DND-41 (cell line): ENCODE data around the gene GABRR3.

Experiments used
- ATAC-seq: fragments of 200-7000 bp; cut with Tn5 transposase; 3 replicates; pipeline ENCODE4 v1.9.1; 2021; ENCODE audit warnings: low read depth; ENCODE audit not compliant: insufficient read depth
- DNase-seq: peaks from one replicate; pipeline ENCODE4 v3.0.0-alpha.2; 2020
- H2AFZ ChIP-seq: 2 replicates; pipeline ENCODE4 v1.6.0; 2012; ENCODE audit warnings: low read depth, low read length
- H3K27ac ChIP-seq: 2 replicates; pipeline ENCODE4 v1.5.1; 2012; ENCODE audit warnings: low read length, inconsistent platforms
- H3K27me3 ChIP-seq: fragments of 200-600 bp; sonication (generic); 2 replicates; pipeline ENCODE4 v1.6.0; 2012; ENCODE audit warnings: low read length, mild to moderate bottlenecking, inconsistent platforms; ENCODE audit not compliant: insufficient read depth, poor library complexity
- H3K36me3 ChIP-seq: 2 replicates; pipeline ENCODE4 v1.5.1; 2012; ENCODE audit warnings: low read length, inconsistent platforms; ENCODE audit not compliant: insufficient read depth
- H3K4me1 ChIP-seq: 2 replicates; pipeline ENCODE4 v1.5.1; 2012; ENCODE audit warnings: mild to moderate bottlenecking, low read length; ENCODE audit not compliant: insufficient read depth
- H3K4me2 ChIP-seq: 2 replicates; pipeline ENCODE4 v1.6.0; 2012; ENCODE audit warnings: mild to moderate bottlenecking, moderate library complexity, low read length, inconsistent platforms; ENCODE audit not compliant: insufficient read depth
- H3K4me3 ChIP-seq, 2 experiments: fragments of 200-600 bp in 1 of 2; shearing (Covaris generic) in 1 of 2; 2 replicates each; pipeline ENCODE4 v1.5.1; 2012 to 2016; ENCODE audit warnings: inconsistent platforms in 2 of 2, low read length in 2 of 2, mild to moderate bottlenecking in 2 of 2, low read depth in 1 of 2, moderate library complexity in 1 of 2
- H3K79me2 ChIP-seq: 2 replicates; pipeline ENCODE4 v1.6.0; 2012; ENCODE audit warnings: low read length, inconsistent platforms; ENCODE audit not compliant: insufficient read depth
- H3K9ac ChIP-seq: 2 replicates; pipeline ENCODE4 v1.6.0; 2012; ENCODE audit warnings: low read depth, mild to moderate bottlenecking, inconsistent platforms, low read length, moderate library complexity
- H3K9me3 ChIP-seq: 2 replicates; pipeline ENCODE4 v1.5.1; 2012; ENCODE audit warnings: low read length, moderate library complexity, mild to moderate bottlenecking, inconsistent platforms; ENCODE audit not compliant: insufficient read depth, severe bottlenecking
- H4K20me1 ChIP-seq: 2 replicates; pipeline ENCODE4 v1.6.0; 2012; ENCODE audit warnings: low read length; ENCODE audit not compliant: insufficient read depth
- EZH2 ChIP-seq: IDR thresholded peaks from 3 replicates; pipeline ENCODE4 v1.6.1; 2012; ENCODE audit warnings: borderline replicate concordance, low read depth, mild to moderate bottlenecking, moderate library complexity, low read length, inconsistent platforms; ENCODE audit not compliant: severe bottlenecking
- TF ChIP-seq, protein P1 (sequence below): IDR thresholded peaks from 2 replicates; pipeline ENCODE4 v1.5.1; 2012; ENCODE audit warnings: borderline replicate concordance, low read length, moderate library complexity, mild to moderate bottlenecking; ENCODE audit not compliant: poor library complexity, severe bottlenecking; ENCODE audit errors: extremely low read depth

Gene GABRR3

DNA sequence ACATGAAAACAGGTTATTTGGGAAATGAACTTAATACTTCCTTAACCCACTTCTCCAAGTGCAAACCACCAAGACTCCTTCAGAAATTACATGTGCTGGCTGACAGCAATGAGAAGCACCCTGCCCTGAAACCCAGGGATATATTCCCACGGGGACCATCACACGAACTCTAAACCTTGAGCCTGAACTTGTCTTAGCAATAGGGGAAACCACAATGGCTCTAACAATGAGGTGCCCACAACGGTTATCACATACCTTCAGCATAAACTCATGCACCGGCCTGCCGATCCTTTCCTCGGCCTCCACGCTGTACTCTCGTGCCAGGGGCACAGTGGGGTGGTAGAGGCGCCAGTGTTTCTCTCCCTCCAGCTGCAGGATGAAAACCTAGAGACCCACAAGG lies 76.3 kb downstream of the GABRR3 start:
- no peak overlapping the region for H3K4me3 ChIP-seq
- ATAC-seq, result peak; percentile 39; the same call in 2 of the 3 replicates
- DNase-seq, result no peak
- no peaks in the 10 kb centered on the region for H3K4me1 ChIP-seq
- H2AFZ ChIP-seq, result no peak overlapping the region
- H3K79me2 ChIP-seq, result peaks cover 7% of the 10 kb centered on the region; the same call in 1 of the 2 replicates
- TF ChIP-seq EZH2, result no peak
- TF ChIP-seq, protein P1, sequence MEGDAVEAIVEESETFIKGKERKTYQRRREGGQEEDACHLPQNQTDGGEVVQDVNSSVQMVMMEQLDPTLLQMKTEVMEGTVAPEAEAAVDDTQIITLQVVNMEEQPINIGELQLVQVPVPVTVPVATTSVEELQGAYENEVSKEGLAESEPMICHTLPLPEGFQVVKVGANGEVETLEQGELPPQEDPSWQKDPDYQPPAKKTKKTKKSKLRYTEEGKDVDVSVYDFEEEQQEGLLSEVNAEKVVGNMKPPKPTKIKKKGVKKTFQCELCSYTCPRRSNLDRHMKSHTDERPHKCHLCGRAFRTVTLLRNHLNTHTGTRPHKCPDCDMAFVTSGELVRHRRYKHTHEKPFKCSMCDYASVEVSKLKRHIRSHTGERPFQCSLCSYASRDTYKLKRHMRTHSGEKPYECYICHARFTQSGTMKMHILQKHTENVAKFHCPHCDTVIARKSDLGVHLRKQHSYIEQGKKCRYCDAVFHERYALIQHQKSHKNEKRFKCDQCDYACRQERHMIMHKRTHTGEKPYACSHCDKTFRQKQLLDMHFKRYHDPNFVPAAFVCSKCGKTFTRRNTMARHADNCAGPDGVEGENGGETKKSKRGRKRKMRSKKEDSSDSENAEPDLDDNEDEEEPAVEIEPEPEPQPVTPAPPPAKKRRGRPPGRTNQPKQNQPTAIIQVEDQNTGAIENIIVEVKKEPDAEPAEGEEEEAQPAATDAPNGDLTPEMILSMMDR, result no peak
- no peaks in the 10 kb centered on the region for H3K9me3 ChIP-seq
- H3K4me2 ChIP-seq, result no peak overlapping the region
- no peak overlapping the region for H3K27ac ChIP-seq
- H3K9ac ChIP-seq, result no peak overlapping the region
- H3K36me3 ChIP-seq, result peaks cover 24% of the 10 kb centered on the region
- no peaks in the 10 kb centered on the region for H3K27me3 ChIP-seq
- no peaks in the 10 kb centered on the region for H4K20me1 ChIP-seq

DNA sequence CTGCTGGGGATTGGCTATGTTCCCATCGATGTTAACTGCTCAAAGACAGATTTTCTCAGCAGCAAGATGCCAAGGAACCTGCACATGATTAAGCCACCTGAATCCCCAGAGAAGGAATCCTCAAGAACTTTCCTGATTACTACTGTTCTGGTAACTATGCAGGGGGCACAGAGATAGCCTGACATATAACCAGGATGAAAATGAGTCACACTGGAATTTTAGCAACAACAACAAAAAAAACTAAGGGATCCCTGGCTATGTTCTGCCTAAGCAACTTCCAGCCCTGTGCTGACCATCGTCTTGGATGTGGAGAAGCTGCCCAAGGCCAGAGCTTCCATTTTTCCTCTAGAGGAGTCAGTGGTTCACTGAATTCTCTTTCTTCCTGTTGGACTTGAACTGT lies 76.7 kb downstream of the GABRR3 start:
- H3K9me3 ChIP-seq, result no peaks in the 10 kb centered on the region
- no peak overlapping the region for H3K27ac ChIP-seq
- H3K4me2 ChIP-seq, result no peak overlapping the region
- TF ChIP-seq EZH2, result no peak
- TF ChIP-seq, protein P1, result no peak
- H3K9ac ChIP-seq, result no peak overlapping the region
- DNase-seq, result no peak
- H3K36me3 ChIP-seq, result peaks cover 24% of the 10 kb centered on the region
- no peak overlapping the region for H3K4me3 ChIP-seq
- no peaks in the 10 kb centered on the region for H3K27me3 ChIP-seq
- no peak for ATAC-seq
- no peaks in the 10 kb centered on the region for H4K20me1 ChIP-seq
- H3K4me1 ChIP-seq, result no peaks in the 10 kb centered on the region
- H2AFZ ChIP-seq, result no peak overlapping the region
- H3K79me2 ChIP-seq, result peaks cover 3% of the 10 kb centered on the region; the same call in 1 of the 2 replicates

DNA sequence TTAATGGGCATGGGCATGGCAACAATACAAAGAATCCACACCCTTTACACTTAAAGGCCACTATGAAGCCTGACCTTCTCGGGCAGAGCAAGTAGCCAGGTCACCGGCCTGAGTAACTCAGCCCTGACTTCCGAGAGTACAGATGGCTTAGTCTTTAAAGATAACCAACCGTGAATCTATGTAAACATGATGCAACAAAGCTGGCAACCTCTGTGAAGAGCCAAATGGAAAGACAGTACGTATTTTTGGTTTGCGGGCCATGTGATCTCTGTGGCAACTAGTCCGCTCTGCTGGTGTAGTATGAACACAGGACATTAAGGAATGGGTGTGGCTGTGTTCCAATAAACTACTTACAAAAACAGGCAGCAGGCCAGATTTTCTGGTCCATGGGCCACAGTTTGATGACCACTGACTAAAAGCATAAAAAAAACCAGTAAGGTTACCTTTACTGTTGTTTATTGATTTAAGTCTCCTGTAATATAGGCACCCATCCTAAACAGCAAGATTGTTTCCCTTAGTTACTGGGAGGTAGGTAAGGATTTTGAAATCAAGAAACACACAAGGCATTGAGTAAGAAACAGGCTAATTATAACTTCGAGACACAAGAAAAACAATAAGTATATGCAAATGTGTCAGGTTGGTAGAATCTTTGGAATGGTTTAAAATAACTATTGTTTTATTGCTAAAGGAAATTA lies 77.4 kb downstream of the GABRR3 start:
- peaks cover 20% of the 10 kb centered on the region; the same call in 1 of the 2 replicates for H3K36me3 ChIP-seq
- no peaks in the 10 kb centered on the region for H3K4me1 ChIP-seq
- no peak overlapping the region for H3K4me3 ChIP-seq
- no peaks in the 10 kb centered on the region for H4K20me1 ChIP-seq
- no peak for ATAC-seq
- no peak overlapping the region for H3K27ac ChIP-seq
- no peak for DNase-seq
- H3K9me3 ChIP-seq, result no peaks in the 10 kb centered on the region
- no peaks in the 10 kb centered on the region; the same call in 1 of the 2 replicates for H3K79me2 ChIP-seq
- H3K9ac ChIP-seq, result no peak overlapping the region
- no peak overlapping the region for H2AFZ ChIP-seq
- H3K4me2 ChIP-seq, result no peak overlapping the region
- no peak for TF ChIP-seq EZH2
- TF ChIP-seq, protein P1, result no peak
- H3K27me3 ChIP-seq, result no peaks in the 10 kb centered on the region
